Osteocyte (in vitro differentiated cells): ENCODE measurements around the gene MYO18B. TPM values are rescaled to one million over a fixed set of nuclear protein-coding genes. Genes with fewer than 3 reads are reported as not detected.

ENCODE experiments used
- DNase-seq: peaks from one replicate; pipeline ENCODE4 v3.0.0; 2021; ENCODE audit warnings: mixed read lengths; ENCODE audit not compliant: unreplicated experiment; ENCODE audit errors: extremely low spot score
- H3K27ac Mint-ChIP-seq: one replicate; pipeline ENCODE4 v1.8.0; 2021; ENCODE audit warnings: mild to moderate bottlenecking, mixed read lengths; ENCODE audit not compliant: unreplicated experiment
- H3K27me3 Mint-ChIP-seq: one replicate; pipeline ENCODE4 v1.8.0; 2021; ENCODE audit warnings: mixed read lengths; ENCODE audit not compliant: unreplicated experiment
- H3K36me3 Mint-ChIP-seq: one replicate; pipeline ENCODE4 v1.8.0; 2021; ENCODE audit warnings: mixed read lengths; ENCODE audit not compliant: unreplicated experiment
- H3K4me1 Mint-ChIP-seq: one replicate; pipeline ENCODE4 v1.8.0; 2021; ENCODE audit warnings: mixed read lengths; ENCODE audit not compliant: unreplicated experiment
- H3K4me3 Mint-ChIP-seq: one replicate; pipeline ENCODE4 v1.8.0; 2021; ENCODE audit warnings: mild to moderate bottlenecking, moderate library complexity, mixed read lengths; ENCODE audit not compliant: unreplicated experiment
- H3K9me3 Mint-ChIP-seq: one replicate; pipeline ENCODE4 v1.8.0; 2021; ENCODE audit warnings: mixed read lengths; ENCODE audit not compliant: unreplicated experiment
- CTCF ChIP-seq: fragments of 200-600 bp; sonication (generic); IDR thresholded peaks from 2 replicates; pipeline ENCODE4 v1.5.0; 2021; ENCODE audit warnings: antibody characterized with exemption, mild to moderate bottlenecking, moderate library complexity
- total RNA-seq: library from RNA; stranded (reverse); gene quantifications from 2 replicates; pipeline ENCODE4 v1.2.1, GENCODE V29; 2021

Gene MYO18B
- total RNA-seq, 1 donor from 2014 or later: not detected

GRCh38 chr22:25735650-25736049 is 6.3 kb upstream of the MYO18B start:
- no peak for TF ChIP-seq CTCF
- Mint-ChIP-seq H3K9me3 (no peaks in the 10 kb centered on the region), H3K36me3 (no peaks in the 10 kb centered on the region), H3K27me3 (peaks cover 1% of the 10 kb centered on the region), H3K27ac (no peak overlapping the region), H3K4me3 (no peak overlapping the region), H3K4me1 (no peaks in the 10 kb centered on the region)
- DNase-seq: no peak

GRCh38 chr22:25736378-25737011 is 5.5 kb upstream of the MYO18B start:
- Mint-ChIP-seq H3K4me3 (no peak overlapping the region), H3K4me1 (no peaks in the 10 kb centered on the region), H3K27me3 (peaks cover 1% of the 10 kb centered on the region), H3K27ac (no peak overlapping the region), H3K36me3 (no peaks in the 10 kb centered on the region), H3K9me3 (no peaks in the 10 kb centered on the region)
- no peak for DNase-seq
- TF ChIP-seq CTCF: no peak

GRCh38 chr22:25739659-25740344 is 2.2 kb upstream of the MYO18B start:
- peaks cover 1% of the 10 kb centered on the region for H3K27me3 Mint-ChIP-seq
- no peaks in the 10 kb centered on the region for H3K36me3 Mint-ChIP-seq
- no peak overlapping the region for H3K4me3 Mint-ChIP-seq
- no peak for TF ChIP-seq CTCF
- H3K27ac Mint-ChIP-seq: no peak overlapping the region
- no peaks in the 10 kb centered on the region for H3K4me1 Mint-ChIP-seq
- DNase-seq: no peak
- no peaks in the 10 kb centered on the region for H3K9me3 Mint-ChIP-seq

GRCh38 chr22:25742918-25743708 is 1.1 kb downstream of the MYO18B start:
- DNase-seq: no peak
- Mint-ChIP-seq H3K9me3 (no peaks in the 10 kb centered on the region), H3K4me3 (no peak overlapping the region), H3K27ac (no peak overlapping the region), H3K36me3 (no peaks in the 10 kb centered on the region), H3K4me1 (peaks cover 6% of the 10 kb centered on the region), H3K27me3 (peaks cover 1% of the 10 kb centered on the region)
- no peak for TF ChIP-seq CTCF

GRCh38 chr22:25744694-25745093 is 2.7 kb downstream of the MYO18B start:
- no peak for DNase-seq
- H3K27ac Mint-ChIP-seq: no peak overlapping the region
- no peaks in the 10 kb centered on the region for H3K27me3 Mint-ChIP-seq
- H3K4me3 Mint-ChIP-seq: no peak overlapping the region
- H3K9me3 Mint-ChIP-seq: no peaks in the 10 kb centered on the region
- TF ChIP-seq CTCF: no peak
- H3K4me1 Mint-ChIP-seq: peaks cover 6% of the 10 kb centered on the region
- no peaks in the 10 kb centered on the region for H3K36me3 Mint-ChIP-seq
